Activated T-helper 1 cell treated with anti-CD3 and anti-CD28 coated beads, Interleukin-12 subunit alpha, Interleukin-12 subunit beta, Interleukin-2, Interleukin-4 antibody, amounts not matched to agents 30 ng/mL and 10 ng/mL and 1 ng/mL, durations not matched to agents 14 hours and 24 hours and 36 hours (primary cell): ENCODE measurements around the gene CDH1. TPM values are rescaled to one million over a fixed set of nuclear protein-coding genes. Genes with fewer than 3 reads are reported as not detected.
"Not testable (repeated sequence)": the region's sequence is repeated elsewhere in the genome, so short reads cannot be mapped to it uniquely, and the experiment has no call there.

Experiments used
- DNase-seq: peaks from one replicate; pipeline ENCODE4 v3.0.0; 2021; ENCODE audit warnings: low spot score
- H3K27ac Mint-ChIP-seq: one replicate; pipeline ENCODE4 v1.8.0; 2021; ENCODE audit warnings: mild to moderate bottlenecking, mixed read lengths
- H3K27me3 Mint-ChIP-seq: one replicate; pipeline ENCODE4 v1.8.0; 2022; ENCODE audit warnings: mild to moderate bottlenecking, moderate library complexity, mixed read lengths; ENCODE audit not compliant: insufficient read depth
- H3K36me3 Mint-ChIP-seq: one replicate; pipeline ENCODE4 v1.8.0; 2021; ENCODE audit warnings: low read depth, mixed read lengths
- H3K4me1 Mint-ChIP-seq: one replicate; pipeline ENCODE4 v1.8.0; 2021; ENCODE audit warnings: low read depth, mixed read lengths
- H3K4me3 Mint-ChIP-seq: one replicate; pipeline ENCODE4 v1.8.0; 2021; ENCODE audit warnings: mild to moderate bottlenecking, moderate library complexity, mixed read lengths
- H3K9me3 Mint-ChIP-seq: one replicate; pipeline ENCODE4 v1.8.0; 2021; ENCODE audit warnings: mixed read lengths
- intact Hi-C: fragments of 100-400 bp; cut with micrococcal nuclease; formaldehyde crosslinking; loops from one replicate; pipeline ENCODE4 v1.15.1; 2024
- total RNA-seq: library from RNA; stranded (reverse); gene quantifications from 2 replicates; pipeline ENCODE4 v1.2.3, GENCODE V29; 2022

The CDH1 gene
- total RNA-seq, 1 donor from 2014 or later, result 2.2 TPM

GRCh38 chr16:68826652-68827051 lies 89.6 kb downstream of the CDH1 start:
- H3K36me3 Mint-ChIP-seq, result no peaks in the 10 kb centered on the region
- no peak overlapping the region for H3K27ac Mint-ChIP-seq
- intact Hi-C loops, result no loop called here
- no peak for DNase-seq
- no peak overlapping the region for H3K4me3 Mint-ChIP-seq
- H3K4me1 Mint-ChIP-seq, result no peaks in the 10 kb centered on the region
- H3K27me3 Mint-ChIP-seq, result peaks cover 5% of the 10 kb centered on the region
- H3K9me3 Mint-ChIP-seq, result no peaks in the 10 kb centered on the region

GRCh38 chr16:68833251-68833650 lies 96.2 kb downstream of the CDH1 start:
- Mint-ChIP-seq H3K27me3 (peaks cover 2% of the 10 kb centered on the region), H3K36me3 (no peaks in the 10 kb centered on the region), H3K4me3 (no peak overlapping the region), H3K27ac (no peak overlapping the region), H3K9me3 (no peaks in the 10 kb centered on the region), H3K4me1 (peaks cover 6% of the 10 kb centered on the region)
- DNase-seq, result no peak
- intact Hi-C loops, result no loop called here

GRCh38 chr16:68834550-68834949 lies 97.5 kb downstream of the CDH1 start:
- no peaks in the 10 kb centered on the region for H3K36me3 Mint-ChIP-seq
- no peaks in the 10 kb centered on the region for H3K9me3 Mint-ChIP-seq
- H3K27me3 Mint-ChIP-seq, result peaks cover 1% of the 10 kb centered on the region
- no peak overlapping the region for H3K27ac Mint-ChIP-seq
- H3K4me3 Mint-ChIP-seq, result no peak overlapping the region
- H3K4me1 Mint-ChIP-seq, result peaks cover 6% of the 10 kb centered on the region
- intact Hi-C loops, result no loop called here
- DNase-seq, result no peak

- H3K4me1 Mint-ChIP-seq, result peaks cover 6% of the 10 kb centered on the region
- H3K27ac Mint-ChIP-seq, result no peak overlapping the region
- H3K27me3 Mint-ChIP-seq, result no peaks in the 10 kb centered on the region
- no peaks in the 10 kb centered on the region for H3K36me3 Mint-ChIP-seq
- intact Hi-C loops, result no loop called here
- DNase-seq, result no peak
- no peaks in the 10 kb centered on the region for H3K9me3 Mint-ChIP-seq
- H3K4me3 Mint-ChIP-seq, result no peak overlapping the region
These were observed 98.9 kb downstream of the CDH1 start for GRCh38 chr16:68835970-68836369.

GRCh38 chr16:68839831-68840230 lies 102.7 kb downstream of the CDH1 start:
- intact Hi-C loops, result no loop called here

GRCh38 chr16:68842964-68843481 lies 105.9 kb downstream of the CDH1 start:
- H3K4me1 Mint-ChIP-seq, result peaks cover 24% of the 10 kb centered on the region
- H3K27me3 Mint-ChIP-seq, DNase-seq, H3K36me3 Mint-ChIP-seq, H3K9me3 Mint-ChIP-seq: not testable (repeated sequence)
- peak overlapping the region; percentile 94 for H3K27ac Mint-ChIP-seq
- intact Hi-C loops, result loop anchor here (1.0 to 2.0 kb wide), 8 partner anchors 64 to 468 kb away; partner anchors contain the start of genes CHTF8, UTP4 and VPS4A
- peak overlapping the region; percentile 94 for H3K4me3 Mint-ChIP-seq

More at GRCh38 chr16:68839831-68840230, 102.7 kb downstream of the CDH1 start:
- Mint-ChIP-seq H3K4me3 (no peak overlapping the region), H3K27ac (no peak overlapping the region), H3K9me3 (no peaks in the 10 kb centered on the region), H3K27me3 (no peaks in the 10 kb centered on the region), H3K36me3 (no peaks in the 10 kb centered on the region), H3K4me1 (peaks cover 16% of the 10 kb centered on the region)
- no peak for DNase-seq

- Mint-ChIP-seq H3K27me3 (no peaks in the 10 kb centered on the region), H3K36me3 (peaks cover 2% of the 10 kb centered on the region), H3K4me1 (peaks cover 24% of the 10 kb centered on the region), H3K27ac (peak within 1 kb of the TSS; percentile 94), H3K9me3 (no peaks in the 10 kb centered on the region), H3K4me3 (peak within 1 kb of the TSS; percentile 94)
- peak; percentile 87 for DNase-seq
- intact Hi-C loops, result loop anchor here (1.0 to 2.0 kb wide), 8 partner anchors 63 to 468 kb away; partner anchors contain the start of genes CHTF8, UTP4 and VPS4A
These were observed 106.6 kb downstream of the CDH1 start, which contains the start of gene TANGO6 for GRCh38 chr16:68843482-68844210. TANGO6 (plus strand) TSS chr16:68843531; CDS start chr16:68843618, 87 bp downstream.

- intact Hi-C loops, result no loop called here
- DNase-seq, result no peak
- H3K9me3 Mint-ChIP-seq, result no peaks in the 10 kb centered on the region
- H3K27ac Mint-ChIP-seq, result peak overlapping the region; percentile 87
- peaks cover 24% of the 10 kb centered on the region for H3K4me1 Mint-ChIP-seq
- H3K36me3 Mint-ChIP-seq, result peaks cover 2% of the 10 kb centered on the region
- H3K27me3 Mint-ChIP-seq, result no peaks in the 10 kb centered on the region
- peak overlapping the region; percentile 94 for H3K4me3 Mint-ChIP-seq
These were observed 107.1 kb downstream of the CDH1 start for GRCh38 chr16:68844211-68844564.

- Mint-ChIP-seq H3K4me1 (peaks cover 20% of the 10 kb centered on the region), H3K27me3 (no peaks in the 10 kb centered on the region), H3K36me3 (peaks cover 2% of the 10 kb centered on the region), H3K27ac (no peak overlapping the region), H3K9me3 (no peaks in the 10 kb centered on the region), H3K4me3 (no peak overlapping the region)
- intact Hi-C loops, result loop anchor here (5.0 kb wide), 2 partner anchors 259 to 439 kb away; partner anchors contain the start of gene HAS3
- no peak for DNase-seq
These were observed 111.7 kb downstream of the CDH1 start for GRCh38 chr16:68848786-68849185.

GRCh38 chr16:68850481-68850880 lies 113.4 kb downstream of the CDH1 start:
- H3K4me3 Mint-ChIP-seq, result no peak overlapping the region
- H3K27ac Mint-ChIP-seq, result no peak overlapping the region
- intact Hi-C loops, result no loop called here
- peaks cover 2% of the 10 kb centered on the region for H3K36me3 Mint-ChIP-seq
- no peaks in the 10 kb centered on the region for H3K27me3 Mint-ChIP-seq
- no peaks in the 10 kb centered on the region for H3K9me3 Mint-ChIP-seq
- DNase-seq, result no peak
- peaks cover 11% of the 10 kb centered on the region for H3K4me1 Mint-ChIP-seq

- no peak for DNase-seq
- Mint-ChIP-seq H3K27me3 (no peaks in the 10 kb centered on the region), H3K36me3 (peaks cover 2% of the 10 kb centered on the region), H3K4me3 (no peak overlapping the region), H3K4me1 (peaks cover 11% of the 10 kb centered on the region), H3K9me3 (no peaks in the 10 kb centered on the region), H3K27ac (no peak overlapping the region)
- intact Hi-C loops, result no loop called here
These were observed 114.5 kb downstream of the CDH1 start for GRCh38 chr16:68851601-68852000.

GRCh38 chr16:68857479-68857878 lies 120.4 kb downstream of the CDH1 start:
- Mint-ChIP-seq H3K4me3 (no peak overlapping the region), H3K36me3 (peaks cover 14% of the 10 kb centered on the region), H3K27me3 (no peaks in the 10 kb centered on the region), H3K9me3 (no peaks in the 10 kb centered on the region), H3K27ac (no peak overlapping the region), H3K4me1 (peaks cover 3% of the 10 kb centered on the region)
- intact Hi-C loops, result no loop called here
- no peak for DNase-seq

GRCh38 chr16:68859828-68860227 lies 122.7 kb downstream of the CDH1 start:
- intact Hi-C loops, result no loop called here

More at GRCh38 chr16:68859828-68860227, 122.7 kb downstream of the CDH1 start:
- no peaks in the 10 kb centered on the region for H3K9me3 Mint-ChIP-seq
- no peak overlapping the region for H3K27ac Mint-ChIP-seq
- H3K36me3 Mint-ChIP-seq, result peaks cover 16% of the 10 kb centered on the region
- H3K27me3 Mint-ChIP-seq, result no peaks in the 10 kb centered on the region
- H3K4me1 Mint-ChIP-seq, result peaks cover 3% of the 10 kb centered on the region
- no peak for DNase-seq
- H3K4me3 Mint-ChIP-seq, result no peak overlapping the region
